Endothelial cell of umbilical vein (primary cell): ENCODE measurements around the gene RAB36. TPM values are rescaled to one million over a fixed set of nuclear protein-coding genes. Genes with fewer than 3 reads are reported as not detected.

Experiments
- BruUV-seq: library from RNA; stranded (reverse); fragments of 400-500 nt; replicated peaks from 2 replicates; lab custom pipeline; 2021; lab: Mats Ljungman, UMichigan
- CTCF ChIA-PET: fragments of 300-600, 350-600 bp; sonication (Branson Sonifier 250); formaldehyde crosslinking; loops from one replicate; lab custom pipeline; 2021; ENCODE audit warnings: antibody characterized with exemption, inconsistent platforms; lab: Charles Lee
- POLR2A ChIA-PET: fragments of 300-600, 350-600 bp; sonication (Branson Sonifier 250); formaldehyde crosslinking; loops from one replicate; lab custom pipeline; 2021; ENCODE audit warnings: antibody characterized with exemption, inconsistent platforms; lab: Charles Lee
- DNase-seq: peaks from one replicate; pipeline ENCODE4 v3.0.0-alpha.2; 2011; ENCODE audit warnings: low read depth, low spot score
- FAIRE-seq: peaks from 2 replicates; lab custom pipeline; 2011; peaks lifted over from hg19 to GRCh38; lab: Jason Lieb, UNC
- H2AFZ ChIP-seq: 2 replicates; pipeline ENCODE4 v1.6.0; 2012; ENCODE audit warnings: low read depth, low read length, control low read depth, inconsistent platforms
- H3K27ac ChIP-seq: 2 replicates; pipeline ENCODE4 v1.5.1; 2011; ENCODE audit warnings: low read depth, mild to moderate bottlenecking, control low read depth, low read length, moderate library complexity; ENCODE audit not compliant: insufficient read depth
- H3K27me3 ChIP-seq, 2 experiments: 2 replicates each; pipeline versions ENCODE4 v1.6.0 to v1.6.1; 2011; ENCODE audit warnings: low read length in 2 of 2, mixed read lengths in 1 of 2; ENCODE audit not compliant: control insufficient read depth in 2 of 2, insufficient read depth in 2 of 2
- H3K36me3 ChIP-seq, 2 experiments: 2 replicates in 1 of 2; 3 replicates in 1 of 2; pipeline ENCODE4 v1.5.1; 2011; ENCODE audit warnings: low read length in 2 of 2, mild to moderate bottlenecking in 1 of 2, moderate library complexity in 1 of 2; ENCODE audit not compliant: control insufficient read depth in 2 of 2, insufficient read depth in 2 of 2; ENCODE audit errors: extremely low read depth in 1 of 2
- H3K4me1 ChIP-seq: 3 replicates; pipeline ENCODE4 v1.5.1; 2011; ENCODE audit warnings: mild to moderate bottlenecking, low read length; ENCODE audit not compliant: control insufficient read depth, insufficient read depth; ENCODE audit errors: extremely low read depth
- H3K4me2 ChIP-seq: 2 replicates; pipeline ENCODE4 v1.6.1; 2011; ENCODE audit warnings: low read length, control low read depth, mixed read lengths; ENCODE audit not compliant: insufficient read depth
- H3K4me3 ChIP-seq, 3 experiments: fragments of 200-600 bp in 1 of 3; sonication (generic), shearing (Covaris generic) in 1 of 3; replicated peaks in 1 of 3; 2 replicates each; pipeline ENCODE4 v1.5.1; 2011 to 2016; ENCODE audit warnings: control low read depth in 3 of 3, low read length in 3 of 3, mild to moderate bottlenecking in 2 of 3, inconsistent platforms in 1 of 3, low read depth in 1 of 3, moderate library complexity in 1 of 3; ENCODE audit not compliant: insufficient read depth in 1 of 3
- H3K79me2 ChIP-seq: 2 replicates; pipeline ENCODE4 v1.6.0; 2012; ENCODE audit warnings: low read length, inconsistent platforms; ENCODE audit not compliant: control insufficient read depth, insufficient read depth
- H3K9ac ChIP-seq: replicated peaks from 2 replicates; pipeline ENCODE3; 2011; ENCODE audit warnings: low read length, control low read depth; ENCODE audit not compliant: insufficient read depth; ENCODE audit errors: extremely low read depth
- H3K9me1 ChIP-seq: replicated peaks from 3 replicates; pipeline ENCODE4 v1.6.0; 2011; ENCODE audit warnings: mild to moderate bottlenecking, low read length; ENCODE audit not compliant: control insufficient read depth, insufficient read depth; ENCODE audit errors: extremely low read depth
- H3K9me3 ChIP-seq: replicated peaks from 2 replicates; pipeline ENCODE4 v1.5.1; 2012; ENCODE audit warnings: low read length, inconsistent platforms; ENCODE audit not compliant: control insufficient read depth, insufficient read depth
- H4K20me1 ChIP-seq: replicated peaks from 2 replicates; pipeline ENCODE3; 2011; ENCODE audit warnings: mild to moderate bottlenecking, low read length; ENCODE audit not compliant: control insufficient read depth, insufficient read depth; ENCODE audit errors: extremely low read depth
- EZH2 ChIP-seq: IDR thresholded peaks from 2 replicates; pipeline ENCODE4 v1.6.1; 2012; ENCODE audit warnings: borderline replicate concordance, low read depth, mild to moderate bottlenecking, moderate library complexity, low read length, inconsistent platforms; ENCODE audit not compliant: severe bottlenecking
- FOS ChIP-seq: IDR thresholded peaks from 2 replicates; pipeline ENCODE4 v1.6.1; 2011; ENCODE audit warnings: mild to moderate bottlenecking, low read length, moderate library complexity, borderline replicate concordance; ENCODE audit not compliant: insufficient read depth
- GATA2 ChIP-seq: IDR thresholded peaks from 2 replicates; pipeline ENCODE4 v1.7.0; 2011; ENCODE audit warnings: low read depth, mild to moderate bottlenecking, moderate library complexity, mixed read lengths, low read length; ENCODE audit not compliant: insufficient read length, insufficient read depth
- JUN ChIP-seq: IDR thresholded peaks from 2 replicates; pipeline ENCODE4 v1.6.1; 2011; ENCODE audit warnings: borderline replicate concordance, low read depth; ENCODE audit not compliant: insufficient read length, insufficient read depth
- MYC ChIP-seq: IDR thresholded peaks from one replicate; pipeline ENCODE4 v1.6.1; 2011; ENCODE audit warnings: mild to moderate bottlenecking, low read depth, low read length
- dilution Hi-C: fragments of 300-500 bp; cut with MboI; formaldehyde crosslinking; loops from one replicate; pipeline ENCODE4 v1.15.0; 2019; ENCODE audit warnings: low sequenced_read_pairs; ENCODE audit not compliant: extremely low pct_ligation_motif_present
- intact Hi-C: fragments of 100-400 bp; cut with micrococcal nuclease; formaldehyde crosslinking; loops from one replicate; pipeline ENCODE4 v1.10.0; 2022
- polyA plus RNA-seq, 4 experiments: library from polyadenylated mRNA; depleted of rRNA in 3 of 4; stranded (reverse) in 3 of 4; unstranded in 1 of 4; fragments of >200 nt; gene quantifications; 2 replicates each; pipeline versions ENCODE4 v1.2.1 to v1.2.3, GENCODE V29; 2011 to 2012; ENCODE audit warnings: missing spikeins in 1 of 4
- total RNA-seq: library from RNA; stranded (reverse); gene quantifications from 2 replicates; pipeline ENCODE4 v1.2.3, GENCODE V29; 2021
- TF ChIP-seq, protein P1 (sequence below), 2 donors: IDR thresholded peaks; 1 replicate in 1 of 2; 2 replicates in 1 of 2; pipeline ENCODE4 v1.5.1; 2011; ENCODE audit warnings: low read length in 2 of 2, mild to moderate bottlenecking in 2 of 2, moderate library complexity in 2 of 2, control low read depth in 1 of 2, inconsistent platforms in 1 of 2, low read depth in 1 of 2; ENCODE audit not compliant: insufficient read depth in 1 of 2; ENCODE audit errors: extremely low read depth in 1 of 2

The RAB36 gene
- total and polyA plus RNA-seq, 2 donors (not counting 3 experiments of a cell fraction or from before 2014, with no cell fraction given): 2.7 to 3.1 TPM

- BruUV-seq: no TSS peak
- no peak overlapping the region for H3K27ac ChIP-seq
- H3K9me1 ChIP-seq: no peaks in the 10 kb centered on the region
- no peak overlapping the region for H3K9ac ChIP-seq
- no peaks in the 10 kb centered on the region for H3K36me3 ChIP-seq
- H3K79me2 ChIP-seq: no peaks in the 10 kb centered on the region
- dilution Hi-C loops: no loop called here
- DNase-seq: no peak
- no peak for FAIRE-seq
- H2AFZ ChIP-seq: no peak overlapping the region
- H3K4me2 ChIP-seq: no peak overlapping the region
- H3K9me3 ChIP-seq: no peaks in the 10 kb centered on the region
- no peaks in the 10 kb centered on the region for H3K4me1 ChIP-seq
- no peaks in the 10 kb centered on the region for H3K27me3 ChIP-seq
- H3K4me3 ChIP-seq: no peak overlapping the region
- TF ChIP-seq GATA2 (no peak), FOS (no peak)
- ChIA-PET POLR2A (no interaction called here), CTCF (interaction anchor here (1.0 to 2.5 kb wide), 3 partner anchors 11 to 268 kb away, joined by 3 to 7 read pairs (median 3); no protein-coding TSS in a partner anchor)
- no peaks in the 10 kb centered on the region for H4K20me1 ChIP-seq
- intact Hi-C loops: no loop called here
Observed at GRCh38 chr22:23116506-23117263, 28.6 kb upstream of the RAB36 start.

- POLR2A ChIA-PET: no interaction called here
Observed at GRCh38 chr22:23117275-23117674, 28.0 kb upstream of the RAB36 start.

More at GRCh38 chr22:23117275-23117674, 28.0 kb upstream of the RAB36 start:
- dilution Hi-C loops (no loop called here), intact Hi-C loops (no loop called here)
- H3K4me1 ChIP-seq: no peaks in the 10 kb centered on the region
- H3K4me3 ChIP-seq: no peak overlapping the region
- DNase-seq (no peak), FAIRE-seq (no peak)
- no peaks in the 10 kb centered on the region for H3K9me1 ChIP-seq
- H3K9me3 ChIP-seq: no peaks in the 10 kb centered on the region
- no peak overlapping the region for H3K4me2 ChIP-seq
- H3K27me3 ChIP-seq: no peaks in the 10 kb centered on the region
- TF ChIP-seq, protein P1, sequence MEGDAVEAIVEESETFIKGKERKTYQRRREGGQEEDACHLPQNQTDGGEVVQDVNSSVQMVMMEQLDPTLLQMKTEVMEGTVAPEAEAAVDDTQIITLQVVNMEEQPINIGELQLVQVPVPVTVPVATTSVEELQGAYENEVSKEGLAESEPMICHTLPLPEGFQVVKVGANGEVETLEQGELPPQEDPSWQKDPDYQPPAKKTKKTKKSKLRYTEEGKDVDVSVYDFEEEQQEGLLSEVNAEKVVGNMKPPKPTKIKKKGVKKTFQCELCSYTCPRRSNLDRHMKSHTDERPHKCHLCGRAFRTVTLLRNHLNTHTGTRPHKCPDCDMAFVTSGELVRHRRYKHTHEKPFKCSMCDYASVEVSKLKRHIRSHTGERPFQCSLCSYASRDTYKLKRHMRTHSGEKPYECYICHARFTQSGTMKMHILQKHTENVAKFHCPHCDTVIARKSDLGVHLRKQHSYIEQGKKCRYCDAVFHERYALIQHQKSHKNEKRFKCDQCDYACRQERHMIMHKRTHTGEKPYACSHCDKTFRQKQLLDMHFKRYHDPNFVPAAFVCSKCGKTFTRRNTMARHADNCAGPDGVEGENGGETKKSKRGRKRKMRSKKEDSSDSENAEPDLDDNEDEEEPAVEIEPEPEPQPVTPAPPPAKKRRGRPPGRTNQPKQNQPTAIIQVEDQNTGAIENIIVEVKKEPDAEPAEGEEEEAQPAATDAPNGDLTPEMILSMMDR (IDR thresholded peaks at IDR 0.05; ENCODE audit: extremely low read depth in 1 of 2, insufficient read depth in 1 of 2, low read depth in 1 of 2, low read length in 2 of 2): no peak
- TF ChIP-seq JUN (no peak), MYC (no peak), EZH2 (no peak), GATA2 (no peak)
- CTCF ChIA-PET: interaction anchor here (1.0 to 2.5 kb wide), 3 partner anchors 10 to 269 kb away, joined by 3 to 7 read pairs (median 3); no protein-coding TSS in a partner anchor
- no peak overlapping the region for H3K27ac ChIP-seq
- no peak overlapping the region for H2AFZ ChIP-seq
- H3K79me2 ChIP-seq: no peaks in the 10 kb centered on the region
- H3K36me3 ChIP-seq: no peaks in the 10 kb centered on the region
- no peak overlapping the region for H3K9ac ChIP-seq
- no TSS peak for BruUV-seq
- H4K20me1 ChIP-seq: no peaks in the 10 kb centered on the region
